Lower leg skin (tissue), 4 donors: ENCODE data around the gene GALNT14. TPM values are rescaled to one million over a fixed set of nuclear protein-coding genes. Genes with fewer than 3 reads are reported as not detected.

Source experiments
- DNase-seq, 2 donors: peaks; one replicate each; pipeline ENCODE4 v3.0.0-alpha.2; 2019; ENCODE audit warnings: low spot score in 2 of 2
- H3K4me3 ChIP-seq: fragments of 200-600 bp; sonication (generic); 2 replicates; pipeline ENCODE4 v1.5.1; 2017; ENCODE audit warnings: mild to moderate bottlenecking, low read depth; ENCODE audit not compliant: poor library complexity, severe bottlenecking
- POLR2A ChIP-seq, 2 donors: fragments of 450-650 bp; IDR thresholded peaks; one replicate each; pipeline ENCODE4 v1.6.1; 2016 to 2017; ENCODE audit warnings: antibody characterized with exemption in 2 of 2, mild to moderate bottlenecking in 1 of 2, moderate library complexity in 1 of 2
- WGBS, 2 donors: methylation state at CpG; one replicate each; pipeline ENCODE4 v1.1.5; 2018; 5-methylcytosine and 5-hydroxymethylcytosine counted together
- intact Hi-C: fragments of 100-400 bp; cut with DNase I; formaldehyde crosslinking; loops from one replicate; pipeline ENCODE4 v1.15.0; 2023; ENCODE audit warnings: low total_unique reads
- total RNA-seq, 4 donors: library from RNA; depleted of rRNA; stranded (reverse); fragments of >200 nt; gene quantifications; one replicate each; pipeline ENCODE4 v1.1.0, GENCODE V29; 2016
- TF ChIP-seq, protein P1 (sequence below), 3 donors: fragments of 450-650 bp; IDR thresholded peaks; one replicate each; pipeline ENCODE4 v1.5.1; 2016; ENCODE audit warnings: antibody characterized with exemption in 3 of 3, mild to moderate bottlenecking in 3 of 3, moderate library complexity in 2 of 3

GALNT14 gene
- total RNA-seq, 4 donors from 2014 or later = 2.5 to 6.2 (median 4.0) TPM

DNA sequence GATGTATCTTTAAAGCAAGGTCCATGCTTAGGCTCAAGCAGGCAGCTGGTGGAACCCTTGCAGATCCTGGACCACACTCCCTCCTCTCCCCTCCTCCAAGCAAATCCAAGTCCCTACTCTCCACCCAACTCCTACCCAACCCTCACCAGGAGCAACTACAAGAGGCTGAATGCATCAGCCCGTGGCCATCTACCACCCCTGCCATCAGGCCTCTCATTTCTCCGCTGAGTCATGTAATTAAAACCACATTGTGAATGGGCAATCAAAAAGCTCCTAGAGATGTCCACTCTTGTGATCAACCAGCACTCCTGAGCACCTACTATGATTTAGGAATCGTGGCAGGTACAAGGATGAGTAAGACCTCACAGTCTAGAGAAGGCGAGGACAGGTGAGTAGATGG lies 188.8 kb downstream of the GALNT14 start:
- TF ChIP-seq, protein P1, sequence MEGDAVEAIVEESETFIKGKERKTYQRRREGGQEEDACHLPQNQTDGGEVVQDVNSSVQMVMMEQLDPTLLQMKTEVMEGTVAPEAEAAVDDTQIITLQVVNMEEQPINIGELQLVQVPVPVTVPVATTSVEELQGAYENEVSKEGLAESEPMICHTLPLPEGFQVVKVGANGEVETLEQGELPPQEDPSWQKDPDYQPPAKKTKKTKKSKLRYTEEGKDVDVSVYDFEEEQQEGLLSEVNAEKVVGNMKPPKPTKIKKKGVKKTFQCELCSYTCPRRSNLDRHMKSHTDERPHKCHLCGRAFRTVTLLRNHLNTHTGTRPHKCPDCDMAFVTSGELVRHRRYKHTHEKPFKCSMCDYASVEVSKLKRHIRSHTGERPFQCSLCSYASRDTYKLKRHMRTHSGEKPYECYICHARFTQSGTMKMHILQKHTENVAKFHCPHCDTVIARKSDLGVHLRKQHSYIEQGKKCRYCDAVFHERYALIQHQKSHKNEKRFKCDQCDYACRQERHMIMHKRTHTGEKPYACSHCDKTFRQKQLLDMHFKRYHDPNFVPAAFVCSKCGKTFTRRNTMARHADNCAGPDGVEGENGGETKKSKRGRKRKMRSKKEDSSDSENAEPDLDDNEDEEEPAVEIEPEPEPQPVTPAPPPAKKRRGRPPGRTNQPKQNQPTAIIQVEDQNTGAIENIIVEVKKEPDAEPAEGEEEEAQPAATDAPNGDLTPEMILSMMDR (IDR thresholded peaks at IDR 0.05) = no peak
- TF ChIP-seq POLR2A (IDR thresholded peaks at IDR 0.05) = no peak
- no peak for DNase-seq
- H3K4me3 ChIP-seq = no peak overlapping the region
- 59 to 84% methylated on average over 4 of the region's 4 CpGs for WGBS, 2 donors
- intact Hi-C loops = no loop called here

DNA sequence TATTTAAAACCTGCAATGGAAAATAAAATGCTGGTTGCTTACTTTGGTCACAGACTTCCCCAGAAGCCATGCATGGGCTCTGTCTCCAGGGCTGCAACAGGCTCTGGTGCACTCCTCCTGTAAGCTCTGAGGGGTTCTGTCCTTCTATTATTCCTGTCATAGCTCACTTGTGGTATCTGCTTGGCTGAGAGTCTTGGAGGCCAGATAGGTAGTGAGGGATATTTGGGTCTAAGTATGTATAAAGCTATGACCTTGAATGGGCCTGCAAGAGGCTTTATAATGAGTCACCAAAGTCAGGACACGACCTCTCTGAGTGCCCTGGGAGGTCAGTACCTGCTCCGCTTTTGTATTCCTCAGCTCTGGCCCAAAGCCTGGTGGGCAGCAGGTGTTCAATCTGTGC lies 189.4 kb downstream of the GALNT14 start:
- no peak overlapping the region for H3K4me3 ChIP-seq
- intact Hi-C loops = no loop called here
- no peak for DNase-seq
- WGBS, 2 donors = 66 to 88% methylated on average over 2 of the region's 2 CpGs
- TF ChIP-seq, protein P1 (IDR thresholded peaks at IDR 0.05) = no peak
- TF ChIP-seq POLR2A (IDR thresholded peaks at IDR 0.05) = no peak

DNA sequence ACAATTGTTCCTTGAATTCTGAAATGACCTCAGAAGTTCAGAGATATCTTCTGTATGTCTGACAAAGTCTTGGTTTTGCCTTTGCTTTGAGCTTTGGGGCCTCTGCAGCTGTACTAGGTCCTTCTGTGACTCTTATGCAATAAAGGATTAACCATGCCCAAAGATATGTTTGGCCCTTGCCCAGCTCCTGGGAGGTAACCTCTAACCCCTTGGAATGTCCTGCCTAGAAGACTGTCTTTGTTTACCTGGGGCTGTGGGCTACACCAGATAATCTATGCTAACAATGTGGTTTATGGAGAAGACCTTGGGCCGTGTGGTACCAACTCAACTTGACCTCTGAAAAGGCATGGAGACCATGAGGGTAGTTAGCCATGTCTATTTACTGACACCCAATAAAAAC lies 190.1 kb downstream of the GALNT14 start:
- no peak overlapping the region for H3K4me3 ChIP-seq
- no peak for TF ChIP-seq POLR2A (IDR thresholded peaks at IDR 0.05)
- TF ChIP-seq, protein P1 (IDR thresholded peaks at IDR 0.05) = no peak
- 93 to 100% methylated on average over 1 of the region's 1 CpG for WGBS, 2 donors
- intact Hi-C loops = no loop called here
- DNase-seq = no peak

DNA sequence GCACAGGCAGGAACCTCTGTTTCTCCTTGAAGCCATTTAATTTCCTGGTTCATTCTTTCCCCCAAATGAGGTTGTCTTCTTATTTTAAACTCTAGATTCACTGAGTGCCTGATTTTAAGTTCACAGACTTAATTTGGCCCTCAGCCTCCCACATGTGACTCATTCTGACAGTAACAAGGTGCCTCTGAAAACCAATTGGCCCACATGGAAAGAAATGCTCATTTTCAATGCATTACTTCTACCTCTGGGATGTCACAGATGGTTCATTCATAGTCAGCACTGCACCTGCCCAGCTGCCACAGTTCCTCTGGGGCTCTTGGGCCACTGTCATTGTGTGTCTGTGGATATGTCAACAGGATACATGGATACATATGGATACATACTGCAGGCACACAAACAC lies 190.6 kb downstream of the GALNT14 start:
- DNase-seq = no peak
- no peak for TF ChIP-seq POLR2A (IDR thresholded peaks at IDR 0.05)
- TF ChIP-seq, protein P1 (IDR thresholded peaks at IDR 0.05) = no peak
- H3K4me3 ChIP-seq = no peak overlapping the region
- intact Hi-C loops = no loop called here

DNA sequence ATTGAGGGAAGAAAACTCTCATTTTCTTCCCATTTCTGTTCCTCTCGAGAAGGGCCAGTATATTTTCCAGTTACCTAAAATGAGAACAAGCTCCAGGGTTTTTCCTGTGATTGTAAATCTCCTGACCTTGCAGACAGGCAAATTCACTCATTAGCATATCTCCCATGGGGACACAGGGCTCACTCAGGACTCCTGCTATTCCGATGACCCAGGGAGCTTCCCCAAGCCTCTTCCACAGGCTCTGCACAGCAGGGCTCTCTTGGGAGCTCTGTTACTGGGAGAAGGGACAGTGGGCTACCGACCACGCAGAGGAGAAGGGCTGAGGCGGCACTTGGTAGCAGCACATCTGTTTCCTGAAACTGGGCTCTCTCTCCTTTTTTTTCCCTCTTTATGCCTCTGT lies 195.8 kb downstream of the GALNT14 start:
- no peak overlapping the region for H3K4me3 ChIP-seq
- 55 to 66% methylated on average over 5 of the region's 5 CpGs for WGBS, 2 donors
- intact Hi-C loops = no loop called here
- DNase-seq = no peak
- TF ChIP-seq, protein P1 (IDR thresholded peaks at IDR 0.05) = no peak
- TF ChIP-seq POLR2A (IDR thresholded peaks at IDR 0.05) = no peak

DNA sequence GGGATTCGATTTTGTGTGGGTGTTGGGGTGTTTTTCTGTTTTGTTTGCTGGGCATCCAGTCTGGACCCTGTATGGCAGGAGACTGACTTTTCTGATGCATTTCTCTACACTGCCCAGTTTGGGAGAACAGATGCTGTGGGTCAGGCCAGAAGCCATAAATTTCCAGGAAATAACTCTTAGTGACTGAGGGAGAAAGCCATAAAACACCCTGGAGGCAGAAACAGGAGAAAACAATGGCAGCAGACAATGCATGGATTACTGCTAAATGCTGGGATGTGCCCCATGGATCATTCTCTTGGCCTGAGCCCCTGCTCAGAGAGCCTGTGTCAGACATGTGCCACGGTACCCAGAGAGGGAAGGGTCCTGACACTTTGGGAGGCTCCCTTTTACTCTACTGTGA lies 197.4 kb downstream of the GALNT14 start:
- no peak for TF ChIP-seq POLR2A (IDR thresholded peaks at IDR 0.05)
- TF ChIP-seq, protein P1 (IDR thresholded peaks at IDR 0.05) = no peak
- intact Hi-C loops = no loop called here
- H3K4me3 ChIP-seq = no peak overlapping the region
- WGBS, 2 donors = 54 to 61% methylated on average over 2 of the region's 2 CpGs
- DNase-seq = no peak
